GM12878 (cell line): ENCODE results near the gene ASGR2. TPM values are rescaled to one million over a fixed set of nuclear protein-coding genes. Genes with fewer than 3 reads are reported as not detected.

ENCODE experiments used
- ATAC-seq: fragments of 200-7000 bp; cut with Tn5 transposase; 3 replicates; pipeline ENCODE4 v1.9.1; 2020; ENCODE audit warnings: mild to moderate bottlenecking, moderate library complexity
- BruUV-seq: library from RNA; stranded (reverse); fragments of 400-500 nt; replicated peaks from 2 replicates; lab custom pipeline; 2021; lab: Mats Ljungman, UMichigan
- CTCF ChIA-PET: fragments of 300-600 bp; sonication (Branson Sonifier 250); formaldehyde crosslinking; extraction: SDS; loops from one replicate; lab custom pipeline; 2021; ENCODE audit warnings: inconsistent platforms; lab: Yijun Ruan, JAX
- POLR2A ChIA-PET: fragments of 350-600 bp; formaldehyde crosslinking; extraction: SDS; loops from one replicate; lab custom pipeline; 2021; ENCODE audit warnings: inconsistent platforms; lab: Charles Lee
- RAD21 ChIA-PET: fragments of 300-600 bp; sonication (Branson Sonifier 250); formaldehyde crosslinking; loops from one replicate; lab custom pipeline; 2023; ENCODE audit warnings: antibody characterized with exemption; ENCODE audit not compliant: unreplicated experiment; lab: Charles Lee
- SMC1A ChIA-PET: fragments of 300-600 bp; sonication (Branson Sonifier 250); formaldehyde crosslinking; loops from one replicate; lab custom pipeline; 2023; ENCODE audit not compliant: unreplicated experiment, uncharacterized antibody; lab: Charles Lee
- DNase-seq: peaks from one replicate; pipeline ENCODE4 v3.0.0-alpha.2; 2011; ENCODE audit warnings: low read depth, low spot score
- FAIRE-seq: peaks from 3 replicates; lab custom pipeline; 2011; peaks lifted over from hg19 to GRCh38; lab: Jason Lieb, UNC
- H2AFZ ChIP-seq: 2 replicates; pipeline ENCODE4 v1.6.0; 2011; ENCODE audit warnings: low read depth, low read length, control low read depth; ENCODE audit not compliant: control insufficient read depth
- H3K27ac ChIP-seq: 2 replicates; pipeline ENCODE4 v1.5.1; 2011; ENCODE audit warnings: control low read depth; ENCODE audit not compliant: control insufficient read depth, insufficient read depth
- H3K27me3 ChIP-seq, 2 experiments: replicated peaks in 1 of 2; 2 replicates each; pipeline versions ENCODE4 v1.6.0 to v1.6.1; 2011; ENCODE audit warnings: low read length in 1 of 2; ENCODE audit not compliant: control insufficient read depth in 2 of 2, insufficient read depth in 2 of 2
- H3K36me3 ChIP-seq, 2 experiments: 2 replicates each; pipeline ENCODE4 v1.5.1; 2011; ENCODE audit warnings: low read length in 1 of 2; ENCODE audit not compliant: control insufficient read depth in 2 of 2, insufficient read depth in 2 of 2
- H3K4me1 ChIP-seq: 2 replicates; pipeline ENCODE4 v1.6.1; 2011; ENCODE audit warnings: mild to moderate bottlenecking, low read length, moderate library complexity, mixed read lengths; ENCODE audit not compliant: control insufficient read depth, insufficient read depth
- H3K4me2 ChIP-seq: 2 replicates; pipeline ENCODE4 v1.6.0; 2011; ENCODE audit warnings: control low read depth; ENCODE audit not compliant: control insufficient read depth, insufficient read depth
- H3K4me3 ChIP-seq: fragments of 200-600 bp; sonication (generic); 2 replicates; pipeline ENCODE4 v1.5.1; 2016
- H3K79me2 ChIP-seq: 2 replicates; pipeline ENCODE4 v1.6.0; 2011; ENCODE audit warnings: low read length; ENCODE audit not compliant: control insufficient read depth, insufficient read depth
- H3K9ac ChIP-seq: 2 replicates; pipeline ENCODE4 v1.8.0; 2011; ENCODE audit warnings: low read length, control low read depth, mixed read lengths; ENCODE audit not compliant: control insufficient read depth, insufficient read depth
- H3K9me3 ChIP-seq: replicated peaks from 3 replicates; pipeline ENCODE4 v1.5.1; 2011; ENCODE audit warnings: mild to moderate bottlenecking, low read length; ENCODE audit not compliant: control insufficient read depth, insufficient read depth
- H4K20me1 ChIP-seq: 2 replicates; pipeline ENCODE4 v1.6.0; 2011; ENCODE audit not compliant: control insufficient read depth, insufficient read depth
- CREB1 ChIP-seq: IDR thresholded peaks from 2 replicates; pipeline ENCODE4 v1.6.1; 2012; ENCODE audit warnings: low read depth, mild to moderate bottlenecking, inconsistent platforms
- HDAC2 ChIP-seq: fragments of 200-600 bp; sonication (generic); IDR thresholded peaks from 2 replicates; pipeline ENCODE4 v1.6.1; 2017
- HDGF ChIP-seq: fragments of 450-650 bp; IDR thresholded peaks from 2 replicates; pipeline ENCODE4 v1.6.1; 2016; ENCODE audit warnings: antibody characterized with exemption
- JUNB ChIP-seq: IDR thresholded peaks from 2 replicates; pipeline ENCODE4 v1.6.1; 2016; ENCODE audit warnings: antibody characterized with exemption, mild to moderate bottlenecking
- NR2C1 ChIP-seq: fragments of 450-650 bp; IDR thresholded peaks from 2 replicates; pipeline ENCODE4 v1.6.1; 2017; ENCODE audit warnings: antibody characterized with exemption, mild to moderate bottlenecking, moderate library complexity
- NR2F1 ChIP-seq: fragments of 450-650 bp; conservative IDR thresholded peaks from 2 replicates; pipeline ENCODE4 v1.6.1; 2017; ENCODE audit warnings: mild to moderate bottlenecking
- PAX8 ChIP-seq: fragments of 450-650 bp; IDR thresholded peaks from 2 replicates; pipeline ENCODE4 v1.6.1; 2017; ENCODE audit warnings: mild to moderate bottlenecking, moderate library complexity
- SMAD1 ChIP-seq: fragments of 450-650 bp; IDR thresholded peaks from 2 replicates; pipeline ENCODE4 v1.6.1; 2018; ENCODE audit warnings: mild to moderate bottlenecking, low read depth; ENCODE audit not compliant: partially characterized antibody
- SMAD5 ChIP-seq: IDR thresholded peaks from 2 replicates; pipeline ENCODE4 v1.6.1; 2016; ENCODE audit warnings: antibody characterized with exemption, low read depth
- SREBF2 ChIP-seq: IDR thresholded peaks from 2 replicates; pipeline ENCODE4 v1.6.1; 2012; ENCODE audit warnings: mild to moderate bottlenecking, low read length
- ZSCAN29 ChIP-seq: fragments of 450-650 bp; IDR thresholded peaks from 2 replicates; pipeline ENCODE4 v1.6.1; 2017; ENCODE audit warnings: mild to moderate bottlenecking, moderate library complexity
- WGBS: methylation state at CpG from one replicate; pipeline ENCODE4 v1.1.6; 2016; ENCODE audit warnings: low lambda C conversion rate; ENCODE audit not compliant: insufficient replicate concordance, insufficient coverage; ENCODE audit errors: missing lambda C conversion rate; 5-methylcytosine and 5-hydroxymethylcytosine counted together
- in situ Hi-C: fragments of 300-500 bp; cut with MboI; formaldehyde crosslinking; loops from 9 replicates; pipeline ENCODE4 v1.14.3; 2018; ENCODE audit warnings: mixed read lengths
- intact Hi-C: fragments of 100-400 bp; cut with micrococcal nuclease; formaldehyde crosslinking; loops from one replicate; pipeline ENCODE4 v1.14.2; 2022; ENCODE audit not compliant: unreplicated experiment
- polyA plus RNA-seq, 11 experiments: library from polyadenylated mRNA; depleted of rRNA in 4 of 11; unstranded in 6 of 11; stranded (reverse) in 5 of 11; fragments of >200 nt; fragmentation: Nextera tagmentation in 4 of 11; fragmentation: Illumina TruSeq in 1 of 11; extraction: Ambion mirVana in 4 of 11; extraction: Trizol in 1 of 11; gene quantifications; 1 replicate in 1 of 11; 2 replicates in 10 of 11; pipeline versions ENCODE4 v1.2.1 to v1.2.3, GENCODE V29; 2011 to 2016; ENCODE audit warnings: inconsistent platforms in 2 of 11, missing spikeins in 2 of 11, low read depth in 1 of 11
- total RNA-seq, 4 experiments: library from RNA; depleted of rRNA in 3 of 4; stranded (reverse); fragments of >200 nt in 3 of 4; fragmentation: Illumina TruSeq in 1 of 4; extraction: Trizol in 1 of 4; gene quantifications; 2 replicates each; pipeline versions ENCODE4 v1.2.1 to v1.2.3, GENCODE V29; 2013 to 2021
- TF ChIP-seq, protein P1 (sequence below): IDR thresholded peaks from 2 replicates; pipeline ENCODE4 v1.6.1; 2011; ENCODE audit warnings: low read depth, low read length, improper control_type of control experiment, borderline replicate concordance
- TF ChIP-seq, protein P2 (sequence below): fragments of 450-650 bp; IDR thresholded peaks from 2 replicates; pipeline ENCODE4 v1.6.1; 2014; ENCODE audit warnings: mild to moderate bottlenecking
- TF ChIP-seq, protein P3 (sequence below): fragments of 450-650 bp; formaldehyde crosslinking; IDR thresholded peaks from 2 replicates; pipeline ENCODE4 v1.4.0; 2020; ENCODE audit warnings: mild to moderate bottlenecking, moderate library complexity
- TF ChIP-seq, protein P4 (sequence below): fragments of 450-650 bp; IDR thresholded peaks from 2 replicates; pipeline ENCODE4 v1.6.1; 2017; ENCODE audit warnings: mild to moderate bottlenecking

ASGR2 gene
- total and polyA plus RNA-seq, 10 of the 15 experiments (the other 5 are each of a cell fraction or from before 2014, with no cell fraction given): not detected

DNA sequence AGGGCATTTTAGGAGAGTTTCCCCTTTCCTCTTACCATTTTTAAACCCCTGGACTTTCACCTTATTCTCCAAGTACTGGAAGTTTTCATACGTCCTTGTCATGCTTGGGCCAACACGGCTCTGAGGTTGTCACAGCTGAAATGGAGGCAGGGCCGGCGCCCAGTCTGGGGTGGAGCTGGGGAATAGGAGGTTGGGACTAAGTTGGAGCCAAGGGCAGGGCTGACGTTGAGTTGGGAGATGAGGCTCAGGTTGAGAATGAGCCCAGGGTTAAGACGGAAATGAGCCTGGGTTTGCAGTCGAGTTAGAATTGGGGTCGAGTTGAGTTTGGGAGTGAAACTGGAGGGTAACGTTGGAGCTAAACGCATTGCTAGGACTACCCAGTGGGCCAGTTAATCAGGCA lies 35.9 kb downstream of the ASGR2 start:
- RAD21 ChIA-PET: no interaction called here
- Histone ChIP-seq H3K4me3 (no peak overlapping the region), H4K20me1 (no peaks in the 10 kb centered on the region), H3K27me3 (no peaks in the 10 kb centered on the region), H3K4me2 (no peak overlapping the region), H3K36me3 (no peaks in the 10 kb centered on the region), H2AFZ (no peak overlapping the region), H3K4me1 (no peaks in the 10 kb centered on the region), H3K9ac (no peak overlapping the region), H3K9me3 (no peaks in the 10 kb centered on the region), H3K79me2 (no peaks in the 10 kb centered on the region), H3K27ac (no peak overlapping the region)
- CTCF ChIA-PET: interaction anchor here (0.7 to 1.7 kb wide), 2 partner anchors 16 to 26 kb away, joined by 3 to 5 read pairs; no protein-coding TSS in a partner anchor
- WGBS: 32% methylated on average over 10 of the region's 10 CpGs
- no peak for ATAC-seq
- BruUV-seq: no TSS peak
- POLR2A ChIA-PET: interaction anchor here (0.5 to 0.7 kb wide), 2 partner anchors 9 to 46 kb away, joined by 3 to 4 read pairs; no protein-coding TSS in a partner anchor
- intact Hi-C loops (no loop called here), in situ Hi-C loops (no loop called here)
- FAIRE-seq: no peak
- SMC1A ChIA-PET: no interaction called here
- DNase-seq: no peak
- TF ChIP-seq JUNB (no peak), SMAD1 (no peak), PAX8 (no peak), HDAC2 (no peak), SREBF2 (no peak), CREB1 (no peak), SMAD5 (no peak), NR2C1 (no peak), HDGF (no peak), ZSCAN29 (no peak), NR2F1 (no peak)
- TF ChIP-seq, protein P1, sequence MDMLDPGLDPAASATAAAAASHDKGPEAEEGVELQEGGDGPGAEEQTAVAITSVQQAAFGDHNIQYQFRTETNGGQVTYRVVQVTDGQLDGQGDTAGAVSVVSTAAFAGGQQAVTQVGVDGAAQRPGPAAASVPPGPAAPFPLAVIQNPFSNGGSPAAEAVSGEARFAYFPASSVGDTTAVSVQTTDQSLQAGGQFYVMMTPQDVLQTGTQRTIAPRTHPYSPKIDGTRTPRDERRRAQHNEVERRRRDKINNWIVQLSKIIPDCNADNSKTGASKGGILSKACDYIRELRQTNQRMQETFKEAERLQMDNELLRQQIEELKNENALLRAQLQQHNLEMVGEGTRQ: no peak
- TF ChIP-seq, protein P2, sequence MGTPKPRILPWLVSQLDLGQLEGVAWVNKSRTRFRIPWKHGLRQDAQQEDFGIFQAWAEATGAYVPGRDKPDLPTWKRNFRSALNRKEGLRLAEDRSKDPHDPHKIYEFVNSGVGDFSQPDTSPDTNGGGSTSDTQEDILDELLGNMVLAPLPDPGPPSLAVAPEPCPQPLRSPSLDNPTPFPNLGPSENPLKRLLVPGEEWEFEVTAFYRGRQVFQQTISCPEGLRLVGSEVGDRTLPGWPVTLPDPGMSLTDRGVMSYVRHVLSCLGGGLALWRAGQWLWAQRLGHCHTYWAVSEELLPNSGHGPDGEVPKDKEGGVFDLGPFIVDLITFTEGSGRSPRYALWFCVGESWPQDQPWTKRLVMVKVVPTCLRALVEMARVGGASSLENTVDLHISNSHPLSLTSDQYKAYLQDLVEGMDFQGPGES: no peak
- TF ChIP-seq, protein P3, sequence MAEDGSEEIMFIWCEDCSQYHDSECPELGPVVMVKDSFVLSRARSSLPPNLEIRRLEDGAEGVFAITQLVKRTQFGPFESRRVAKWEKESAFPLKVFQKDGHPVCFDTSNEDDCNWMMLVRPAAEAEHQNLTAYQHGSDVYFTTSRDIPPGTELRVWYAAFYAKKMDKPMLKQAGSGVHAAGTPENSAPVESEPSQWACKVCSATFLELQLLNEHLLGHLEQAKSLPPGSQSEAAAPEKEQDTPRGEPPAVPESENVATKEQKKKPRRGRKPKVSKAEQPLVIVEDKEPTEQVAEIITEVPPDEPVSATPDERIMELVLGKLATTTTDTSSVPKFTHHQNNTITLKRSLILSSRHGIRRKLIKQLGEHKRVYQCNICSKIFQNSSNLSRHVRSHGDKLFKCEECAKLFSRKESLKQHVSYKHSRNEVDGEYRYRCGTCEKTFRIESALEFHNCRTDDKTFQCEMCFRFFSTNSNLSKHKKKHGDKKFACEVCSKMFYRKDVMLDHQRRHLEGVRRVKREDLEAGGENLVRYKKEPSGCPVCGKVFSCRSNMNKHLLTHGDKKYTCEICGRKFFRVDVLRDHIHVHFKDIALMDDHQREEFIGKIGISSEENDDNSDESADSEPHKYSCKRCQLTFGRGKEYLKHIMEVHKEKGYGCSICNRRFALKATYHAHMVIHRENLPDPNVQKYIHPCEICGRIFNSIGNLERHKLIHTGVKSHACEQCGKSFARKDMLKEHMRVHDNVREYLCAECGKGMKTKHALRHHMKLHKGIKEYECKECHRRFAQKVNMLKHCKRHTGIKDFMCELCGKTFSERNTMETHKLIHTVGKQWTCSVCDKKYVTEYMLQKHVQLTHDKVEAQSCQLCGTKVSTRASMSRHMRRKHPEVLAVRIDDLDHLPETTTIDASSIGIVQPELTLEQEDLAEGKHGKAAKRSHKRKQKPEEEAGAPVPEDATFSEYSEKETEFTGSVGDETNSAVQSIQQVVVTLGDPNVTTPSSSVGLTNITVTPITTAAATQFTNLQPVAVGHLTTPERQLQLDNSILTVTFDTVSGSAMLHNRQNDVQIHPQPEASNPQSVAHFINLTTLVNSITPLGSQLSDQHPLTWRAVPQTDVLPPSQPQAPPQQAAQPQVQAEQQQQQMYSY (CRISPR knock-in tag): no peak
- TF ChIP-seq, protein P4, sequence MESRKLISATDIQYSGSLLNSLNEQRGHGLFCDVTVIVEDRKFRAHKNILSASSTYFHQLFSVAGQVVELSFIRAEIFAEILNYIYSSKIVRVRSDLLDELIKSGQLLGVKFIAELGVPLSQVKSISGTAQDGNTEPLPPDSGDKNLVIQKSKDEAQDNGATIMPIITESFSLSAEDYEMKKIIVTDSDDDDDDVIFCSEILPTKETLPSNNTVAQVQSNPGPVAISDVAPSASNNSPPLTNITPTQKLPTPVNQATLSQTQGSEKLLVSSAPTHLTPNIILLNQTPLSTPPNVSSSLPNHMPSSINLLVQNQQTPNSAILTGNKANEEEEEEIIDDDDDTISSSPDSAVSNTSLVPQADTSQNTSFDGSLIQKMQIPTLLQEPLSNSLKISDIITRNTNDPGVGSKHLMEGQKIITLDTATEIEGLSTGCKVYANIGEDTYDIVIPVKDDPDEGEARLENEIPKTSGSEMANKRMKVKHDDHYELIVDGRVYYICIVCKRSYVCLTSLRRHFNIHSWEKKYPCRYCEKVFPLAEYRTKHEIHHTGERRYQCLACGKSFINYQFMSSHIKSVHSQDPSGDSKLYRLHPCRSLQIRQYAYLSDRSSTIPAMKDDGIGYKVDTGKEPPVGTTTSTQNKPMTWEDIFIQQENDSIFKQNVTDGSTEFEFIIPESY: no peak
